ENCODE results near the gene PANX2. TPM values are rescaled to one million over a fixed set of nuclear protein-coding genes. Genes with fewer than 3 reads are reported as not detected.

PANX2 gene
- total RNA-seq, 1 donor = 0.43 TPM

DNA sequence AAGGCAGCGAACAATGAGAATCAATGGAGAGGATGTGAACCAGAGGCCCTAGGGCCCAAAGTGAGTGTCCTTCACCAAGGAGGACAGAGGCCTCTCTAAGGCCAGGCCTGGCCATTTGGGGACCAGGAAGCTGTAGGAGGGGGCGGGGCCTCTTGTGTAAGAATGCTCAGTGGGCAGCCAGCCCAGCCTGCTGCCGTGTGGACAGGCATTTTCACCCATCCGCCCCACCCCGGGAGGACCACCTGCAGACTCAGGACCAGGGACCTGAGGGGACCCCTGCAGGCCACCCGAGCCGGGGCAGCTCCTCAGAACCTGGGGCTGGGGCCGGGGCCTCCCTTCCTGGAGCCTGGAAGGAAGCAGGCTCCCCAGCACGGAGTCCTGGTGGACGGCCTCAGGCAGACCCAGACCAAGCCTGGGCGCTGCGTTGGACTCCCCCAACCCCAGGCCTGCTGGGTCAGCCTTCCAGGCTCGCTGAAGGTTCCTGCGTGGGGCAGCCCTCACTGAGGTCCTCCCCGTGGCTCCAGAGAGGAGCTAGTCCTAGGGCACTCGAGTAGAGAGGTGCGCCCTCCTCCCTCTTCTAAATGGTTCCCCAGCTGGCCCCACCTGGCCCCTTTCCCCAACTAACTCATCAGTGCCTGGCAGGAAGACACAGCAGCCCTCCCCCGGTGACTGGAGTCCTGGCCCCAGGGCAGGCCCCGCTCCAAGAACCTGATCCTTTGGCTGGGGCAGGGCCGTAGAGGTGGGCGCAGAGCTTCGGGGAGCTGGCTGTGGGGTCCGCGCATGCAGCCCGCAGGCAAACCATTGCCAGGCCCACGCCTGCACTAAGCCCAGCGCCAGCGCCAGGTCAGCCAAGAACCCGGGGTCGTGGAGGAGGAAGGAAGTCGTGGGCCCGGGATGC, 13.7 kb downstream of the PANX2 start:
- TF ChIP-seq CTCF (IDR thresholded peaks at IDR 0.05; ENCODE audit: insufficient read depth, low read depth, low read length) = no peak
- DNase-seq (ENCODE audit: low read depth) = peak; percentile 62
- H3K4me3 ChIP-seq (ENCODE audit: low read depth, low read length) = no peak overlapping the region

GRCh38 chr22:50184902-50185374, 14.4 kb downstream of the PANX2 start:
- TF ChIP-seq CTCF (IDR thresholded peaks at IDR 0.05; ENCODE audit: insufficient read depth, low read depth, low read length) = no peak
- DNase-seq (ENCODE audit: low read depth) = no peak
- H3K4me3 ChIP-seq (ENCODE audit: low read depth, low read length) = peak overlapping the region; percentile 52

- H3K4me3 ChIP-seq (ENCODE audit: low read depth, low read length) = peak within 1 kb of the TSS; percentile 73
- TF ChIP-seq CTCF (IDR thresholded peaks at IDR 0.05; ENCODE audit: insufficient read depth, low read depth, low read length) = no peak
- DNase-seq (ENCODE audit: low read depth) = peak; percentile 89
These were observed 15.0 kb downstream of the PANX2 start, which contains the start of gene TRABD for GRCh38 chr22:50185375-50186087. Gene TRABD, plus strand, starts transcription at chr22:50185913. Its CDS starts 7,148 bp downstream, at chr22:50193061.

GRCh38 chr22:50186181-50186714, 15.7 kb downstream of the PANX2 start:
- no peak for DNase-seq (ENCODE audit: low read depth)
- TF ChIP-seq CTCF (IDR thresholded peaks at IDR 0.05; ENCODE audit: insufficient read depth, low read depth, low read length) = no peak
- H3K4me3 ChIP-seq (ENCODE audit: low read depth, low read length) = peak overlapping the region; percentile 73

GRCh38 chr22:50186761-50187523, 16.4 kb downstream of the PANX2 start:
- no peak for TF ChIP-seq CTCF (IDR thresholded peaks at IDR 0.05; ENCODE audit: insufficient read depth, low read depth, low read length)
- peak overlapping the region; percentile 73 for H3K4me3 ChIP-seq (ENCODE audit: low read depth, low read length)
- peak; percentile 32 for DNase-seq (ENCODE audit: low read depth)

DNA sequence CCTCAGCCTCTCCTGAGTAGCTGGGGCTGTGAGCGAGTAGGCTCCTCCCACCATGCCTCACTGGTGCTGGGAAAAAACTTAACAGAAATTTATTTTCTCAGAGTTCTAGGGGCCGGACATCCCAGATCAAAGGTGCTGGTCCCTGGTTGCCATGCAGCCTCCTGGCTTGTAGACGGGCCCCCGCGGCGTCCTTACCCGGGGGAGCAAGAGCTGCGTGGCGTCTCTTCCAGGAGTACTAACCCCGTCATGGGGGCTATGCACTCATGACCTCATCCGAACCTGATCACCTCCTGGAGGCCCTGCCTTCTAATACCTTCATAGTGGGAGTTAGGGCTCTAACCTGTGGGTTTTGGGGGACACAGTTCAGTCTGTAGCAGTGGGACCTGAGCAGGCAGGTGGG, 17.8 kb downstream of the PANX2 start:
- H3K4me3 ChIP-seq (ENCODE audit: low read depth, low read length) = no peak overlapping the region
- no peak for TF ChIP-seq CTCF (IDR thresholded peaks at IDR 0.05; ENCODE audit: insufficient read depth, low read depth, low read length)

More for the DNA sequence above, 17.8 kb downstream of the PANX2 start:
- no peak for DNase-seq (ENCODE audit: low read depth)
